CD4-positive, alpha-beta T cell treated with Interleukin-6 at 100 ng/mL for 8 hours (primary cell): ENCODE results near the gene TAF11L14.

ENCODE experiments used
- DNase-seq: peaks from one replicate; pipeline ENCODE4 v3.0.0-alpha.2; 2020; ENCODE audit warnings: mixed read lengths, low spot score

TAF11L14 gene

DNA sequence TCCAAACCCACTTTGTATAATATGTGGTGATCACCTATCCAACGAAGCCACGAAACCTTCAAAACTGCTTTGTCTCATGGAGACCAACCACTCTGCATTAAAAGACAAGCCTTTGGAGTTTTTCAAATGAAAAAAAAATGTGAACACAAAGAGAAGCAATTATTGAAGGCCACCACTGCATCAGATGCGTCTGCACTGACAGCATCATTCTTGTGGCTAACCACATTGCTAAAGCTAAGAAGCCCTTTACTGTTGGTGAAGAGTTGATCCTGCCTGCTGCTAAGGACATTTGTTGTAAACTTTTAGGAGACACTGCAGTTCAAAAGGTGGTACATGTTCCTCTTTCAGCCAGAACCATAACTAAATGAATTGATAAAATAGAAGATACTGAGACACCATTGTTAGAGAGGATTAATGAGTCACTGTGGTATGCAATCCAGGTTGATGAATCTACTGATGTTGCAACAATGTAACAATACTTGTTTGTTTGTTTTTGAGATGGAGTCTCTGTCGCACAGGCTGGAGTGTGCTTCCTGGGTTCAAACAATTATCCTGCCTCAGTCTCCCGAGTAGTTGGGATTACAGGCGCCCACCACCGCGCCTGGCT, 45.4 kb downstream of the TAF11L14 start:
- DNase-seq, result no peak

DNA sequence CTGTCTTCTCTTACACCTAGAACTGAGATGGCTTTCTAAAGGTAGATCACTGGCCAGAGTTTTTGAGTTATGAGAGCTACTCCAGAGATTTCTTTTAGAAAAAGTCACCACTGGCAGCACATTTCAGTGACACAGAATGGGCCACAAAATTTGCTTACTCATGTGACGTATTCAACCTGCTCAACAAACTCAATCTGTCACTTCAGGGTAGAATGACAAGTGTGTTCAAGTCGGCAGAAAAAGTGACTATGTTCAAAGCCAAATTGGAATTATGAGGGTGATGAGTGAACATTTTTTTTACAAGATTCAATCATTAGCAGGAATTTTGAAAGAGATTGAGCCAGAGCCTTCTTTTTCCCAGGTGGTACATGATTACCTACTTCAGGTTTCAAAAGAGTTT, 46.5 kb downstream of the TAF11L14 start:
- no peak for DNase-seq
